ENCODE data around the gene AOPEP. TPM values are rescaled to one million over a fixed set of nuclear protein-coding genes. Genes with fewer than 3 reads are reported as not detected.

The AOPEP gene
- total RNA-seq, 1 donor from 2014 or later = 25.8 TPM

DNA sequence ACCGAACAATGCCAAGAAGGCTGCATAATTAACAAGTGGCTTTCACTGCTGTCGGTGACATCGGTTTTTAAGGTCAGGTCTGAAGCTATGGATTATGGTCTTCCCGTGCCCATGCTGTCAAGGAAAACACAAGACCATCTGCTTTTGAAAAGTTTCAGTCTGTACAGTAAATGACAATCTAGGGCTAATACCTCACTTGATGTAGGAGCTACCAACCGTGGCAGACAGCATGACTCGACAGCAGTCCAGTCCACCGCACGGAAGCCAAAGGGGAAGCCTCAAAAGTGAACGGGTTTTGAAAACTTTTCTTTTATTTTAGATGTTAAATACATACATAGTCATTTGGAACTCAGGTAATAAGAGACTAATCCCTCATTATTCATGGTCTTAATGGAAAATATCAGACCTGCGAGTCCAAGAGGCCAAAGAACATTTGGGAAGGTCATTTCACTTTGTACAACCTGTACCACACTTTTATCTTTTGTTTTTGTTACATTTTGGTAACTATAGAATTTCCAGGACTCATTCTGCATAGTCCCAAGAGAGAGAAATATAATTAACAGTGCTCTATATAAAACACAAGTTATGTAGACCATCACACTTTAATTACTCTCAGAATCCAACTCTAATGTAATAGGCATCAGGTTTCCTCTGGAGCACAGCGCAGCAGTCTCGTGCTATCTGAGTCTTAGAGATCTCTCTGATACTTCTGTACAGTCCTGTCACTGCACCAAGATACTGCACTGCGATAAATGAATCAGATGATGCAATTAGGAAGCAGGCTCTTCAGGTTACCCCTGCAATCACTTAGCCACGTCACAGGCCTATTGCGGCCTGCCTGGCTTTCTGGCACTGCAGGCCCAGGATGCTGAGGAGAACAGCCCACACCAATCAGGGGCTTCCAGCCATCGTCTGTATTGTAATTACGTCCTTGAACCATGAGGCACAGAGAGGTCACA is 406.1 kb downstream of the AOPEP start:
- Mint-ChIP-seq H3K27me3 (ENCODE audit: unreplicated experiment) (peaks cover 6% of the 10 kb centered on the region), H3K4me1 (ENCODE audit: low read depth, unreplicated experiment) (peaks cover 24% of the 10 kb centered on the region), H3K27ac (ENCODE audit: unreplicated experiment) (no peak overlapping the region), H3K9me3 (ENCODE audit: unreplicated experiment) (peaks cover 3% of the 10 kb centered on the region), H3K36me3 (ENCODE audit: unreplicated experiment) (peaks cover 4% of the 10 kb centered on the region), H3K4me3 (ENCODE audit: unreplicated experiment) (no peak overlapping the region)
- TF ChIP-seq CTCF (IDR thresholded peaks at IDR 0.05; ENCODE audit: partially characterized antibody, unreplicated experiment) = no peak
- no peak for DNase-seq

DNA sequence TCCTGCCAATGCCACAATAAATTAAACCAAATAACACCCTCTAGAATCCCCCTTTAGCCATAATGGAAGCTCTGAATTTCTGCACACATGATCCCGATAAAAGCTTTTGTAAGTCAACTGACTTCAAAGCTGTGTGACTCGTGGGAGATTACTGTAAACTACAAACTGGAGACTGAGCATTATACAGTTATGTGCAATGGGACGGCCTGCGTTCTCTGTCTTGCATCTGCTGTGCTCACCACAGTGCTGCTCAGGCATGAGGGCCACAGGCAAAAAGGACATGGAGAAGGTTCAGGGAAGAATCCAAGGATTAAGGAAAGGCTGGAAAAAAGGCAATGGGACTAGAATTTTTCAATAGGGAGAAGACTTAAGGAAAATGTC is 406.8 kb downstream of the AOPEP start:
- Mint-ChIP-seq H3K4me1 (ENCODE audit: low read depth, unreplicated experiment) (peaks cover 24% of the 10 kb centered on the region), H3K9me3 (ENCODE audit: unreplicated experiment) (peaks cover 3% of the 10 kb centered on the region), H3K4me3 (ENCODE audit: unreplicated experiment) (no peak overlapping the region), H3K27me3 (ENCODE audit: unreplicated experiment) (peaks cover 6% of the 10 kb centered on the region), H3K36me3 (ENCODE audit: unreplicated experiment) (peaks cover 6% of the 10 kb centered on the region), H3K27ac (ENCODE audit: unreplicated experiment) (peak overlapping the region; percentile 18)
- TF ChIP-seq CTCF (IDR thresholded peaks at IDR 0.05; ENCODE audit: partially characterized antibody, unreplicated experiment) = no peak
- no peak for DNase-seq

DNA sequence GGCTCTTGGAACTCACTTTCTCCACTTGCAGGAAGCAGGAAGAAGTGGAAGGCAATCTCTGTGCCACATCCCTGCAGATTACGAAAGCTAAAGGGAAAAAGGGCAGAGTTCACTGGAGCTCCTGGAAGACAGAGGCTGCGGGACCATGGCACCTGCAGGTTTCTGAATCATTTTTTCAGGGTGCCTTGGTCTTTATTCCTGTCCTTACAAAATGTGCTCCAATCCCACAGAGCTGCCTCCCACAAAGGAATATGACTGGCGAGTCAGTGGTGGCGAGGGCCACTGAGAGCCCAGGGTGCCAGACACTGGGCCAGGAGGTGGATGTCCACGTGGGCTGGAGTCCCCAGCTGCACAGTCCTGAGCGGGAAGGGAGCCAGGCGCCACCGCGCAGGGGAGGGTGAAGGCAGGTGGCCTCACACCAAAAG is 408.0 kb downstream of the AOPEP start:
- DNase-seq = no peak
- H3K9me3 Mint-ChIP-seq (ENCODE audit: unreplicated experiment) = peaks cover 3% of the 10 kb centered on the region
- H3K36me3 Mint-ChIP-seq (ENCODE audit: unreplicated experiment) = peaks cover 6% of the 10 kb centered on the region
- H3K27me3 Mint-ChIP-seq (ENCODE audit: unreplicated experiment) = peaks cover 6% of the 10 kb centered on the region
- H3K4me1 Mint-ChIP-seq (ENCODE audit: low read depth, unreplicated experiment) = peaks cover 19% of the 10 kb centered on the region
- H3K27ac Mint-ChIP-seq (ENCODE audit: unreplicated experiment) = no peak overlapping the region
- H3K4me3 Mint-ChIP-seq (ENCODE audit: unreplicated experiment) = no peak overlapping the region
- TF ChIP-seq CTCF (IDR thresholded peaks at IDR 0.05; ENCODE audit: partially characterized antibody, unreplicated experiment) = no peak

DNA sequence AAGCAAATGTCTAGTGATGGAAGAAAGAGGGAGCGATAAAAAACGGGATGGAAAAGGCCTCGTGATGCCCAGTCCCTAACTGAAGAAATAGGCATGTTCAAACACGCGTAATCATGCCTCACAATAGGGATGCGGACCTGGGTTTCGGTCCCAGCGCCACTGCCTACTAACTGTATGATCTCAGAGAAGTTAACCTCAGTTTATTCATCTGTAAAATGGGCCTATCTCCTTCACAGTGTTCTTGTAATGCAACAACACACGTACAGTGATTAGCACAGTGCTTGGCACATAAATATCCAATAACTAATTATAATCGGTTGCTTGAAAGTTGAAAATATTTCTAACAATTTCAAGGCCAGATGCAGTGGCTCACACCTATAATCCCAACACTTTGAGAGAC is 409.3 kb downstream of the AOPEP start:
- H3K4me3 Mint-ChIP-seq (ENCODE audit: unreplicated experiment) = no peak overlapping the region
- H3K4me1 Mint-ChIP-seq (ENCODE audit: low read depth, unreplicated experiment) = peaks cover 11% of the 10 kb centered on the region
- peaks cover 6% of the 10 kb centered on the region for H3K27me3 Mint-ChIP-seq (ENCODE audit: unreplicated experiment)
- peaks cover 3% of the 10 kb centered on the region for H3K9me3 Mint-ChIP-seq (ENCODE audit: unreplicated experiment)
- no peak for TF ChIP-seq CTCF (IDR thresholded peaks at IDR 0.05; ENCODE audit: partially characterized antibody, unreplicated experiment)
- H3K36me3 Mint-ChIP-seq (ENCODE audit: unreplicated experiment) = peaks cover 6% of the 10 kb centered on the region
- no peak overlapping the region for H3K27ac Mint-ChIP-seq (ENCODE audit: unreplicated experiment)
- no peak for DNase-seq

Small RNAs within 50 kb of the gene (microRNA-seq; reads per million reads assigned to microRNA genes)
- 49.8 reads per million, percentile 69 among the genes with 10 or more reads in this experiment for gene MIR2278 (ENCODE audit: unreplicated experiment)
- gene MIR23B (ENCODE audit: unreplicated experiment) = 5,201 reads per million, percentile 96 among the genes with 10 or more reads in this experiment
- gene MIR24-1 (ENCODE audit: unreplicated experiment) = not detected
- 441 reads per million, percentile 85 among the genes with 10 or more reads in this experiment for gene MIR27B (ENCODE audit: unreplicated experiment)
- not detected for gene MIR3074 (ENCODE audit: unreplicated experiment)
- not detected for gene MIR6081 (ENCODE audit: unreplicated experiment)

Other genes starting within 250 kb of the AOPEP start
- gene PCAT7, start 171.6 kb upstream of the AOPEP start, total RNA-seq (ENCODE audit: unreplicated experiment) = 16.4 TPM
- gene FBP2, start 132.9 kb upstream of the AOPEP start, total RNA-seq (ENCODE audit: unreplicated experiment) = not detected
- not detected for gene FBP1, start 87.2 kb upstream of the AOPEP start, total RNA-seq (ENCODE audit: unreplicated experiment)